ENCODE measurements around the gene CRYL1. TPM values are rescaled to one million over a fixed set of nuclear protein-coding genes. Genes with fewer than 3 reads are reported as not detected.

CRYL1 gene
- total RNA-seq, 1 experiment from 2014 or later = 13.4 TPM

GRCh38 chr13:20431080-20431479 lies 94.6 kb downstream of the CRYL1 start:
- no peak overlapping the region for H3K4me3 ChIP-seq (ENCODE audit: low read depth in 2 of 2, low read length in 2 of 2)
- no peaks in the 10 kb centered on the region for H3K27me3 ChIP-seq (ENCODE audit: control insufficient read depth, insufficient read depth, low read length)
- H3K36me3 ChIP-seq (ENCODE audit: control insufficient read depth, insufficient read depth, low read length) = no peaks in the 10 kb centered on the region
- TF ChIP-seq CTCF (IDR thresholded peaks at IDR 0.05) (no peak), POLR2AphosphoS5 (IDR thresholded peaks at IDR 0.05; ENCODE audit: low read depth, low read length) (no peak), SIN3A (IDR thresholded peaks at IDR 0.05; ENCODE audit: borderline replicate concordance, insufficient read depth, low read depth, low read length) (no peak), TCF7L2 (IDR thresholded peaks at IDR 0.05; ENCODE audit: low read depth, low read length) (no peak), REST (IDR thresholded peaks at IDR 0.05; ENCODE audit: insufficient read depth in 1 of 2, low read depth in 2 of 2, low read length in 1 of 2) (no peak)
- H3K27ac ChIP-seq (ENCODE audit: low read length) = no peak overlapping the region
- intact Hi-C loops (cut with micrococcal nuclease; ENCODE audit: unreplicated experiment) (no loop called here), in situ Hi-C loops (cut with HindIII; ENCODE audit: low pct_unique_long_range_greater_than_20kb, low sequenced_read_pairs) (no loop called here)
- DNase-seq (ENCODE audit: low read depth, low spot score) = no peak
- no peak for ATAC-seq
- POLR2A ChIA-PET = no interaction called here
- no TSS peak for BruUV-seq (replicated peaks)
- H3K9me3 ChIP-seq (ENCODE audit: control insufficient read depth, insufficient read depth, low read depth, low read length) = no peaks in the 10 kb centered on the region
- H3K4me1 ChIP-seq (ENCODE audit: control insufficient read depth, insufficient read depth, low read length) = no peaks in the 10 kb centered on the region
- CTCF ChIA-PET = no interaction called here

- DNase-seq (ENCODE audit: low read depth, low spot score) (no peak), ATAC-seq (no peak)
- H3K27ac ChIP-seq (ENCODE audit: low read length) = no peak overlapping the region
- intact Hi-C loops (cut with micrococcal nuclease; ENCODE audit: unreplicated experiment) = no loop called here
- BruUV-seq (replicated peaks) = no TSS peak
- no peak overlapping the region for H3K4me3 ChIP-seq (ENCODE audit: low read depth in 2 of 2, low read length in 2 of 2)
- H3K9me3 ChIP-seq (ENCODE audit: control insufficient read depth, insufficient read depth, low read depth, low read length) = no peaks in the 10 kb centered on the region
- in situ Hi-C loops (cut with HindIII; ENCODE audit: low pct_unique_long_range_greater_than_20kb, low sequenced_read_pairs) = no loop called here
- TF ChIP-seq SIN3A (IDR thresholded peaks at IDR 0.05; ENCODE audit: borderline replicate concordance, insufficient read depth, low read depth, low read length) = no peak
- TF ChIP-seq TCF7L2 (IDR thresholded peaks at IDR 0.05; ENCODE audit: low read depth, low read length) = no peak
- no peak for TF ChIP-seq POLR2AphosphoS5 (IDR thresholded peaks at IDR 0.05; ENCODE audit: low read depth, low read length)
- no peak for TF ChIP-seq REST (IDR thresholded peaks at IDR 0.05; ENCODE audit: insufficient read depth in 1 of 2, low read depth in 2 of 2, low read length in 1 of 2)
- no peak for TF ChIP-seq CTCF (IDR thresholded peaks at IDR 0.05)
- POLR2A ChIA-PET = no interaction called here
- no peaks in the 10 kb centered on the region for H3K36me3 ChIP-seq (ENCODE audit: control insufficient read depth, insufficient read depth, low read length)
- H3K27me3 ChIP-seq (ENCODE audit: control insufficient read depth, insufficient read depth, low read length) = no peaks in the 10 kb centered on the region
- CTCF ChIA-PET = no interaction called here
- no peaks in the 10 kb centered on the region for H3K4me1 ChIP-seq (ENCODE audit: control insufficient read depth, insufficient read depth, low read length)
Measured at GRCh38 chr13:20430296-20430695, 95.4 kb downstream of the CRYL1 start.

Data from Panc1 (cell line).